Erythroblast (primary cell): ENCODE data around the gene RUVBL1.

Experiments used
- GATA1 ChIP-seq: IDR thresholded peaks from 2 replicates; pipeline ENCODE4 v1.6.1; 2011; ENCODE audit warnings: low read depth, mild to moderate bottlenecking, control low read depth, low read length, moderate library complexity
- POLR2A ChIP-seq: IDR thresholded peaks from 2 replicates; pipeline ENCODE4 v1.6.1; 2011; ENCODE audit warnings: mild to moderate bottlenecking, low read length

DNA sequence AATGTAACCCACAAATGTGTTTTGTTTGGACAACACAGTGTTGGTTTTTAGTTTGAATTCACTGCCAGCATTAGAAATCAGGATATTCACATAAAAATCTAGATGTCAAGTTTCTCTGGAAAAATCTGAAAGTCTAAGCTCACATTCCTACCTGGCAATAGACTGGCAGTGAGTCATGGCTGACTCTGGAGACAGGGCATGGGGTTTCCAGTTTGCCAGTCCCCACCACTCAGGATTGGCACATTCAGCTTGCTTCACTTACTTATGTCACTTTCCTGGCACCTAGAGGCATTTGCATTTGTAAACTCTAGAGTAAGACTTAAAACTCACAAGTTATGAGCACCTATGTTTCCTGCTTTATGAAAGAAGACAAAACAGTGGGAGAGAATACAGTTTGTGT is 90.5 kb downstream of the RUVBL1 start:
- TF ChIP-seq POLR2A (no peak), GATA1 (no peak)
